Neutrophil (primary cell): ENCODE data around the gene LRRC47.
"Not testable (repeated sequence)": the region's sequence is repeated elsewhere in the genome, so short reads cannot be mapped to it uniquely, and the experiment has no call there.

Experiments used
- H3K27ac ChIP-seq: fragments of 200-600 bp; sonication (generic); 2 replicates; pipeline ENCODE4 v1.5.1; 2016; ENCODE audit warnings: mild to moderate bottlenecking, moderate library complexity
- H3K27me3 ChIP-seq: fragments of 200-600 bp; sonication (generic); 2 replicates; pipeline ENCODE4 v1.6.0; 2016; ENCODE audit warnings: mild to moderate bottlenecking
- H3K36me3 ChIP-seq: fragments of 200-600 bp; sonication (generic); 2 replicates; pipeline ENCODE4 v1.5.1; 2017
- H3K4me1 ChIP-seq, 2 experiments: fragments of 200-600 bp in 1 of 2; sonication (generic) in 1 of 2; 1 replicate in 1 of 2; 2 replicates in 1 of 2; pipeline versions ENCODE4 v1.5.1 to v1.6.1; 2013 to 2016; ENCODE audit warnings: low read depth in 1 of 2, low read length in 1 of 2, mild to moderate bottlenecking in 1 of 2, moderate library complexity in 1 of 2; ENCODE audit not compliant: control insufficient read depth in 1 of 2, insufficient read depth in 1 of 2
- H3K4me3 ChIP-seq, 2 experiments: fragments of 200-600 bp in 1 of 2; sonication (generic) in 1 of 2; 1 replicate in 1 of 2; 2 replicates in 1 of 2; pipeline ENCODE4 v1.5.1; 2013 to 2016; ENCODE audit warnings: low read depth in 1 of 2, low read length in 1 of 2, mild to moderate bottlenecking in 1 of 2, moderate library complexity in 1 of 2
- H3K9me3 ChIP-seq: fragments of 200-600 bp; sonication (generic); 2 replicates; pipeline ENCODE4 v1.5.1; 2016
- CTCF ChIP-seq: fragments of 200-600 bp; sonication (generic); IDR thresholded peaks from 2 replicates; pipeline ENCODE4 v1.5.1; 2016; ENCODE audit warnings: antibody characterized with exemption

The LRRC47 gene

GRCh38 chr1:3753656-3754454 is 42.4 kb downstream of the LRRC47 start:
- H3K4me3 ChIP-seq = no peak overlapping the region
- H3K27ac ChIP-seq = no peak overlapping the region
- H3K4me1 ChIP-seq = no peaks in the 10 kb centered on the region
- no peak for TF ChIP-seq CTCF
- peaks cover 35% of the 10 kb centered on the region for H3K27me3 ChIP-seq
- no peaks in the 10 kb centered on the region for H3K36me3 ChIP-seq
- H3K9me3 ChIP-seq = no peaks in the 10 kb centered on the region

- Histone ChIP-seq H3K27me3 (peaks cover 43% of the 10 kb centered on the region), H3K4me1 (peaks cover 4 to 5% of the 10 kb centered on the region in 2 experiments), H3K9me3 (no peaks in the 10 kb centered on the region), H3K36me3 (no peaks in the 10 kb centered on the region), H3K4me3 (no peak within 1 kb of the TSS), H3K27ac (no peak within 1 kb of the TSS)
- no peak for TF ChIP-seq CTCF
These were observed 43.8 kb downstream of the LRRC47 start, which contains the start of gene CCDC27 for GRCh38 chr1:3752400-3752945. TSS of gene CCDC27 (plus strand) at chr1:3752450. CDS start at chr1:3752482, 32 bp downstream.

- Histone ChIP-seq H3K4me3 (no peak overlapping the region), H3K27ac (no peak overlapping the region), H3K36me3 (no peaks in the 10 kb centered on the region), H3K9me3 (no peaks in the 10 kb centered on the region), H3K4me1 (peaks cover 12 to 16% of the 10 kb centered on the region in 2 experiments), H3K27me3 (peaks cover 61% of the 10 kb centered on the region)
- TF ChIP-seq CTCF = no peak
These were observed 45.6 kb downstream of the LRRC47 start for GRCh38 chr1:3750741-3751140.

- Histone ChIP-seq H3K9me3 (no peaks in the 10 kb centered on the region), H3K36me3 (no peaks in the 10 kb centered on the region), H3K4me3 (no peak overlapping the region), H3K27me3 (peaks cover 61% of the 10 kb centered on the region), H3K27ac (no peak overlapping the region), H3K4me1 (peaks cover 12 to 16% of the 10 kb centered on the region in 2 experiments)
- no peak for TF ChIP-seq CTCF
These were observed 46.8 kb downstream of the LRRC47 start for GRCh38 chr1:3749512-3749911.

GRCh38 chr1:3748316-3748900 is 47.9 kb downstream of the LRRC47 start:
- Histone ChIP-seq H3K4me1 (peaks cover 14 to 16% of the 10 kb centered on the region in 2 experiments), H3K27me3 (peaks cover 60% of the 10 kb centered on the region)
- H3K27ac ChIP-seq, H3K36me3 ChIP-seq, H3K9me3 ChIP-seq, H3K4me3 ChIP-seq: not testable (repeated sequence)

GRCh38 chr1:3747903-3748302 is 48.4 kb downstream of the LRRC47 start:
- Histone ChIP-seq H3K4me1 (peaks cover 17 to 19% of the 10 kb centered on the region in 2 experiments), H3K27me3 (peaks cover 60% of the 10 kb centered on the region), H3K27ac (no peak overlapping the region), H3K9me3 (no peaks in the 10 kb centered on the region), H3K36me3 (no peaks in the 10 kb centered on the region), H3K4me3 (no peak overlapping the region)
- no peak for TF ChIP-seq CTCF
